Thoracic aorta (tissue), 2 donors: ENCODE measurements around the gene C3. TPM values are rescaled to one million over a fixed set of nuclear protein-coding genes. Genes with fewer than 3 reads are reported as not detected.

Experiments used
- ATAC-seq: fragments of 150-250 bp; one replicate; pipeline ENCODE4 v1.8.0; 2017; ENCODE audit warnings: low read depth; ENCODE audit not compliant: insufficient number of reproducible peaks, low FRiP score
- DNase-seq: peaks from one replicate; pipeline ENCODE4 v3.0.0-alpha.2; 2020; ENCODE audit warnings: low spot score
- H3K27ac ChIP-seq, 2 donors: fragments of 200-600 bp; sonication (generic); 1 replicate in 1 of 2; 2 replicates in 1 of 2; pipeline ENCODE4 v1.5.1; 2016; ENCODE audit warnings: mild to moderate bottlenecking in 2 of 2, moderate library complexity in 2 of 2
- H3K27me3 ChIP-seq: fragments of 200-600 bp; sonication (generic); replicated peaks from 2 replicates; pipeline ENCODE4 v1.6.0; 2016; ENCODE audit warnings: mild to moderate bottlenecking; ENCODE audit not compliant: insufficient read depth
- H3K36me3 ChIP-seq: fragments of 200-600 bp; sonication (generic); one replicate; pipeline ENCODE4 v1.5.1; 2016
- H3K4me1 ChIP-seq, 2 donors: fragments of 200-600 bp; sonication (generic); 1 replicate in 1 of 2; 2 replicates in 1 of 2; pipeline versions ENCODE4 v1.5.1 to v1.6.0; 2016; ENCODE audit warnings: low read depth in 2 of 2, mild to moderate bottlenecking in 1 of 2; ENCODE audit not compliant: control insufficient read depth in 1 of 2
- H3K4me3 ChIP-seq: fragments of 200-600 bp; sonication (generic); 2 replicates; pipeline ENCODE4 v1.5.1; 2016; ENCODE audit warnings: mild to moderate bottlenecking
- H3K9me3 ChIP-seq: fragments of 200-600 bp; sonication (generic); 2 replicates; pipeline ENCODE4 v1.5.1; 2016
- CTCF ChIP-seq: fragments of 200-600 bp; sonication (generic); IDR thresholded peaks from one replicate; pipeline ENCODE4 v1.5.1; 2019; ENCODE audit warnings: antibody characterized with exemption
- total RNA-seq, 2 donors: library from RNA; depleted of rRNA; stranded (reverse); fragments of >200 nt; gene quantifications; one replicate each; pipeline versions ENCODE4 v1.1.0 to v1.2.3, GENCODE V29; 2016

C3 gene
- total RNA-seq, 2 donors from 2014 or later, result 277 to 754 TPM

- Histone ChIP-seq H3K4me3 (no peak overlapping the region), H3K27ac (no peak overlapping the region), H3K4me1 (no peaks in the 10 kb centered on the region), H3K27me3 (no peaks in the 10 kb centered on the region), H3K9me3 (no peaks in the 10 kb centered on the region), H3K36me3 (no peaks in the 10 kb centered on the region)
- TF ChIP-seq CTCF, result no peak
- DNase-seq (no peak), ATAC-seq (no peak)
Observed at GRCh38 chr19:6694147-6694815, 26.2 kb downstream of the C3 start.

GRCh38 chr19:6693681-6694080, 26.8 kb downstream of the C3 start:
- DNase-seq, result no peak
- H3K27ac ChIP-seq, result no peak overlapping the region
- no peaks in the 10 kb centered on the region for H3K27me3 ChIP-seq
- no peak for TF ChIP-seq CTCF
- no peaks in the 10 kb centered on the region for H3K9me3 ChIP-seq
- H3K36me3 ChIP-seq, result no peaks in the 10 kb centered on the region
- no peak overlapping the region for H3K4me3 ChIP-seq
- H3K4me1 ChIP-seq, result no peaks in the 10 kb centered on the region
- no peak for ATAC-seq

- Histone ChIP-seq H3K27ac (no peak overlapping the region), H3K27me3 (no peaks in the 10 kb centered on the region), H3K36me3 (no peaks in the 10 kb centered on the region), H3K4me1 (no peaks in the 10 kb centered on the region), H3K4me3 (no peak overlapping the region), H3K9me3 (no peaks in the 10 kb centered on the region)
- DNase-seq, result no peak
- no peak for TF ChIP-seq CTCF
- ATAC-seq, result no peak
Observed at GRCh38 chr19:6693056-6693471, 27.4 kb downstream of the C3 start.

GRCh38 chr19:6692027-6692426, 28.4 kb downstream of the C3 start:
- Histone ChIP-seq H3K36me3 (no peaks in the 10 kb centered on the region), H3K4me3 (no peak overlapping the region), H3K9me3 (no peaks in the 10 kb centered on the region), H3K27ac (no peak overlapping the region), H3K27me3 (no peaks in the 10 kb centered on the region), H3K4me1 (no peaks in the 10 kb centered on the region)
- DNase-seq (no peak), ATAC-seq (no peak)
- no peak for TF ChIP-seq CTCF

- no peaks in the 10 kb centered on the region for H3K4me1 ChIP-seq
- H3K27me3 ChIP-seq, result no peaks in the 10 kb centered on the region
- no peak for TF ChIP-seq CTCF
- H3K36me3 ChIP-seq, result no peaks in the 10 kb centered on the region
- no peak for ATAC-seq
- no peak for DNase-seq
- H3K27ac ChIP-seq, result no peak overlapping the region
- no peak overlapping the region for H3K4me3 ChIP-seq
- no peaks in the 10 kb centered on the region for H3K9me3 ChIP-seq
Observed at GRCh38 chr19:6691342-6691741, 29.1 kb downstream of the C3 start.
